NOMO-1 treated with dmso at 0.1 percent for 144 hours (cell line): ENCODE results near the gene PSRC1.

Experiments used
- DNase-seq: peaks from one replicate; lab custom pipeline; 2025; ENCODE audit not compliant: unreplicated experiment; lab: John Stamatoyannopoulos, UW

Gene PSRC1

GRCh38 chr1:109248797-109249629 lies 33.9 kb downstream of the PSRC1 start, which contains the start of gene CELSR2:
CELSR2 (plus strand) TSS chr1:109249539; CDS start chr1:109250080, 541 bp downstream.
- DNase-seq, result peak; percentile 38

GRCh38 chr1:109248444-109248796 lies 34.5 kb downstream of the PSRC1 start:
- no peak for DNase-seq

- no peak for DNase-seq
These were observed 35.3 kb downstream of the PSRC1 start for GRCh38 chr1:109247401-109248365.

GRCh38 chr1:109246141-109246551 lies 36.8 kb downstream of the PSRC1 start:
- no peak for DNase-seq

- DNase-seq, result no peak
These were observed 38.9 kb downstream of the PSRC1 start for GRCh38 chr1:109243860-109244552.

GRCh38 chr1:109243221-109243620 lies 39.7 kb downstream of the PSRC1 start:
- no peak for DNase-seq

GRCh38 chr1:109242387-109242786 lies 40.6 kb downstream of the PSRC1 start:
- no peak for DNase-seq

- DNase-seq, result no peak
These were observed 41.1 kb downstream of the PSRC1 start for GRCh38 chr1:109241841-109242345.

GRCh38 chr1:109241344-109241743 lies 41.6 kb downstream of the PSRC1 start:
- no peak for DNase-seq

GRCh38 chr1:109240158-109241152 lies 42.5 kb downstream of the PSRC1 start:
- no peak for DNase-seq

- DNase-seq, result no peak
These were observed 43.4 kb downstream of the PSRC1 start for GRCh38 chr1:109239409-109240068.

GRCh38 chr1:109239047-109239408 lies 43.9 kb downstream of the PSRC1 start:
- DNase-seq, result no peak

GRCh38 chr1:109238382-109238781 lies 44.6 kb downstream of the PSRC1 start:
- DNase-seq, result no peak

GRCh38 chr1:109237512-109237911 lies 45.4 kb downstream of the PSRC1 start:
- DNase-seq, result no peak

GRCh38 chr1:109235137-109235536 lies 47.8 kb downstream of the PSRC1 start:
- DNase-seq, result no peak

- DNase-seq, result no peak
These were observed 51.9 kb downstream of the PSRC1 start for GRCh38 chr1:109231066-109231465.
